HCT116 (cell line): Measurements from ENCODE around the gene FAM83D.
"Not testable (repeated sequence)": the region's sequence is repeated elsewhere in the genome, so short reads cannot be mapped to it uniquely, and the experiment has no call there.

Source experiments
- EGR1 ChIP-seq: IDR thresholded peaks from 2 replicates; pipeline ENCODE4 v1.6.1; 2012; ENCODE audit warnings: low read depth
- EZH2phosphoT487 ChIP-seq: fragments of 200-600 bp; IDR thresholded peaks from 2 replicates; pipeline ENCODE4 v1.6.1; 2018; ENCODE audit warnings: antibody characterized with exemption, borderline replicate concordance
- JUND ChIP-seq: IDR thresholded peaks from 2 replicates; pipeline ENCODE4 v1.6.1; 2012
- POLR2A ChIP-seq: IDR thresholded peaks from 2 replicates; pipeline ENCODE4 v1.7.0; 2011; ENCODE audit warnings: borderline replicate concordance; ENCODE audit not compliant: insufficient read depth, insufficient read length; ENCODE audit errors: extremely low read depth
- POLR2AphosphoS5 ChIP-seq: IDR thresholded peaks from 2 replicates; pipeline ENCODE4 v1.6.1; 2011; ENCODE audit warnings: mild to moderate bottlenecking, low read depth, low read length, moderate library complexity
- RAD21 ChIP-seq: IDR thresholded peaks from 2 replicates; pipeline ENCODE4 v1.6.1; 2012; ENCODE audit warnings: low read depth, mild to moderate bottlenecking
- SIN3A ChIP-seq: IDR thresholded peaks from 2 replicates; pipeline ENCODE4 v1.6.1; 2012; ENCODE audit warnings: low read depth
- SP1 ChIP-seq: IDR thresholded peaks from 2 replicates; pipeline ENCODE4 v1.6.1; 2012; ENCODE audit warnings: low read depth
- TCF7L2 ChIP-seq: IDR thresholded peaks from 2 replicates; pipeline ENCODE4 v1.7.0; 2011; ENCODE audit warnings: borderline replicate concordance, inconsistent platforms; ENCODE audit not compliant: insufficient read depth, insufficient read length; ENCODE audit errors: extremely low read depth
- ZFX ChIP-seq: fragments of 450-650 bp; IDR thresholded peaks from 2 replicates; pipeline ENCODE4 v1.6.1; 2017
- ZNF274 ChIP-seq: fragments of 200-500 bp; sonication (Bioruptor generic); IDR thresholded peaks from 2 replicates; pipeline ENCODE4 v1.6.1; 2014; ENCODE audit warnings: mild to moderate bottlenecking, low read depth, low read length, inconsistent platforms
- TF ChIP-seq, protein P1 (sequence below): IDR thresholded peaks from 2 replicates; pipeline ENCODE4 v1.6.1; 2012
- TF ChIP-seq, protein P2 (sequence below), 3 experiments: fragments of 200-600 bp in 1 of 3; sonication (generic) in 1 of 3; IDR thresholded peaks in 2 of 3; conservative IDR thresholded peaks in 1 of 3; 2 replicates each; pipeline ENCODE4 v1.5.1; 2012 to 2017; ENCODE audit warnings: low read depth in 2 of 3, low read length in 2 of 3, antibody characterized with exemption in 1 of 3, borderline replicate concordance in 1 of 3, control low read depth in 1 of 3, mild to moderate bottlenecking in 1 of 3, mixed read lengths in 1 of 3, mixed run types in 1 of 3, moderate library complexity in 1 of 3; ENCODE audit not compliant: insufficient read depth in 1 of 3

DNA sequence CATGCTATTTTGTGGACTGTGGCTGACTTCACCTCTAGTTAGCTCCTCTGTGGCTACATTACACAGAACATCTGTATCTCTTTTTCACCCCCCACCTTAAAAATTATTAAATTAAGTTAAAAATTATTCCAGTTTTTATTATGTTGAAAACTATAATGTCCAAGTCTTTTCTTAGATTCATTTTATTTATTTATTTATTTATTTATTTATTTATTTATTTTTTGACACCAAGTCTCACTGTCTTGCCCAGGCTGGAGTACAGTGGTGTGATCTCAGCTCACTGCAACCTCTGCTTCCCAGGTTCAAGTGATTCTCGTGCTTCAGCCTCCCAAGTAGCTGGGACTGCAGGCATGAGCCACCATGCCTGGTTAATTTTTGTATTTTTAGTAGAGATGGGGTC lies 70.6 kb downstream of the FAM83D start:
- not testable (repeated sequence) for TF ChIP-seq POLR2AphosphoS5, POLR2A, EGR1, TCF7L2, SP1, SIN3A, RAD21, JUND, ZFX, ZNF274, EZH2phosphoT487
- TF ChIP-seq, protein P1, sequence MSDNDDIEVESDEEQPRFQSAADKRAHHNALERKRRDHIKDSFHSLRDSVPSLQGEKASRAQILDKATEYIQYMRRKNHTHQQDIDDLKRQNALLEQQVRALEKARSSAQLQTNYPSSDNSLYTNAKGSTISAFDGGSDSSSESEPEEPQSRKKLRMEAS: not testable (repeated sequence)
- TF ChIP-seq, protein P2, sequence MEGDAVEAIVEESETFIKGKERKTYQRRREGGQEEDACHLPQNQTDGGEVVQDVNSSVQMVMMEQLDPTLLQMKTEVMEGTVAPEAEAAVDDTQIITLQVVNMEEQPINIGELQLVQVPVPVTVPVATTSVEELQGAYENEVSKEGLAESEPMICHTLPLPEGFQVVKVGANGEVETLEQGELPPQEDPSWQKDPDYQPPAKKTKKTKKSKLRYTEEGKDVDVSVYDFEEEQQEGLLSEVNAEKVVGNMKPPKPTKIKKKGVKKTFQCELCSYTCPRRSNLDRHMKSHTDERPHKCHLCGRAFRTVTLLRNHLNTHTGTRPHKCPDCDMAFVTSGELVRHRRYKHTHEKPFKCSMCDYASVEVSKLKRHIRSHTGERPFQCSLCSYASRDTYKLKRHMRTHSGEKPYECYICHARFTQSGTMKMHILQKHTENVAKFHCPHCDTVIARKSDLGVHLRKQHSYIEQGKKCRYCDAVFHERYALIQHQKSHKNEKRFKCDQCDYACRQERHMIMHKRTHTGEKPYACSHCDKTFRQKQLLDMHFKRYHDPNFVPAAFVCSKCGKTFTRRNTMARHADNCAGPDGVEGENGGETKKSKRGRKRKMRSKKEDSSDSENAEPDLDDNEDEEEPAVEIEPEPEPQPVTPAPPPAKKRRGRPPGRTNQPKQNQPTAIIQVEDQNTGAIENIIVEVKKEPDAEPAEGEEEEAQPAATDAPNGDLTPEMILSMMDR (IDR thresholded peaks at IDR 0.05 in 2 of 3, conservative IDR thresholded peaks at IDR 0.05 in 1 of 3; ENCODE audit: borderline replicate concordance in 1 of 3, insufficient read depth in 1 of 3, low read depth in 2 of 3, low read length in 2 of 3): not testable (repeated sequence)
